Measurements from ENCODE around the gene PRPF19. TPM values are rescaled to one million over a fixed set of nuclear protein-coding genes. Genes with fewer than 3 reads are reported as not detected.

The PRPF19 gene
- total and polyA plus RNA-seq, 2 donors from 2014 or later, result 70.7 to 72.1 TPM

DNA sequence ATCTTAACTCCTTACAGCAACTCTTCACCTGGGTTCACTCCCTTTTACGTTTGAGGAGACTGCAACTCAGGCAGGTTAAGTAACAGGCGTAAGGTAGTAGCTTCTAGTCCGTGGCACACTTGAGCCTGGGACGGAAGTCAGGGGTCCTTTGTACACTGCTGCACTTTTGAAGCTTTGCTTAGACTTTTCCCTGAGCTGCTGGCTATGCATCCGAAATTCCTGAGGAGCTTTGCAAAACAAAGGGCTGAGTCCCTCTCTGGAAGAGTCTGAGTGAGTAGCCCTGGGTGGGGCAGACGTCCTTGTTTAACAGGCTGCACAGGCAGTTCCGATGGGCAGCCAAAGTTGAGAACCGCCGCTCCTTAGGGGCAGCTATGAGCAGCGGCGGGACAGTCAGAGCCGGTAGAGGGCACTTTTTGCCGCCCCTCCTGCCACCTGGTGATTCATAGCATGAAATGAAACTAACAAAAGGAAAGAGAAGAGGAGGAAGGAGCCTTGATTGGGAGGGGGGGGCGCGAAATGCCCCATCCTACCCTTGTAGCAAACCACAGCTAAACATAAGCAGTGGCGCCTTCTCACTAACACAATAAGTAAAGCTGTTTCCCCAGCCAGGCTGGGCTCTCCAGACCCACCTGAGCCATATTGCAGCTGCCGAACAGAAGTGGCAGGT lies 9.0 kb upstream of the PRPF19 start:
- no peaks in the 10 kb centered on the region for H3K9me3 ChIP-seq (ENCODE audit: control insufficient read depth in 2 of 3, insufficient read depth in 1 of 3, low read length in 3 of 3)
- peak overlapping the region; percentile 90 to 95 (median 94) for H3K4me3 ChIP-seq (ENCODE audit: low read length in 3 of 3)
- FAIRE-seq (no peak), DNase-seq (peak; percentile 70 to 90 (median 80))
- peaks cover 0 to 9% (median 9%) of the 10 kb centered on the region in 3 donors for H3K36me3 ChIP-seq (ENCODE audit: control insufficient read depth in 2 of 3, insufficient read depth in 3 of 3, low read length in 3 of 3)
- no peaks in the 10 kb centered on the region for H3K27me3 ChIP-seq (ENCODE audit: control insufficient read depth, insufficient read depth, low read length)
- peak overlapping the region in 1 of 2 donors; percentile 58 for H3K27ac ChIP-seq (ENCODE audit: low read depth in 2 of 2, low read length in 2 of 2)
- intact Hi-C loops (cut with DNase I), result no loop called here
- TF ChIP-seq, protein P1, sequence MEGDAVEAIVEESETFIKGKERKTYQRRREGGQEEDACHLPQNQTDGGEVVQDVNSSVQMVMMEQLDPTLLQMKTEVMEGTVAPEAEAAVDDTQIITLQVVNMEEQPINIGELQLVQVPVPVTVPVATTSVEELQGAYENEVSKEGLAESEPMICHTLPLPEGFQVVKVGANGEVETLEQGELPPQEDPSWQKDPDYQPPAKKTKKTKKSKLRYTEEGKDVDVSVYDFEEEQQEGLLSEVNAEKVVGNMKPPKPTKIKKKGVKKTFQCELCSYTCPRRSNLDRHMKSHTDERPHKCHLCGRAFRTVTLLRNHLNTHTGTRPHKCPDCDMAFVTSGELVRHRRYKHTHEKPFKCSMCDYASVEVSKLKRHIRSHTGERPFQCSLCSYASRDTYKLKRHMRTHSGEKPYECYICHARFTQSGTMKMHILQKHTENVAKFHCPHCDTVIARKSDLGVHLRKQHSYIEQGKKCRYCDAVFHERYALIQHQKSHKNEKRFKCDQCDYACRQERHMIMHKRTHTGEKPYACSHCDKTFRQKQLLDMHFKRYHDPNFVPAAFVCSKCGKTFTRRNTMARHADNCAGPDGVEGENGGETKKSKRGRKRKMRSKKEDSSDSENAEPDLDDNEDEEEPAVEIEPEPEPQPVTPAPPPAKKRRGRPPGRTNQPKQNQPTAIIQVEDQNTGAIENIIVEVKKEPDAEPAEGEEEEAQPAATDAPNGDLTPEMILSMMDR (IDR thresholded peaks at IDR 0.05; ENCODE audit: borderline replicate concordance, extremely low read depth, insufficient read depth), result peak; percentile 38
- H3K9ac ChIP-seq (ENCODE audit: low read length in 3 of 3), result peak overlapping the region; percentile 46 to 92 (median 49)
- H3K4me1 ChIP-seq (ENCODE audit: control insufficient read depth in 2 of 3, insufficient read depth in 2 of 3, low read depth in 1 of 3, low read length in 3 of 3), result peaks cover 3 to 18% (median 6%) of the 10 kb centered on the region in 3 donors

DNA sequence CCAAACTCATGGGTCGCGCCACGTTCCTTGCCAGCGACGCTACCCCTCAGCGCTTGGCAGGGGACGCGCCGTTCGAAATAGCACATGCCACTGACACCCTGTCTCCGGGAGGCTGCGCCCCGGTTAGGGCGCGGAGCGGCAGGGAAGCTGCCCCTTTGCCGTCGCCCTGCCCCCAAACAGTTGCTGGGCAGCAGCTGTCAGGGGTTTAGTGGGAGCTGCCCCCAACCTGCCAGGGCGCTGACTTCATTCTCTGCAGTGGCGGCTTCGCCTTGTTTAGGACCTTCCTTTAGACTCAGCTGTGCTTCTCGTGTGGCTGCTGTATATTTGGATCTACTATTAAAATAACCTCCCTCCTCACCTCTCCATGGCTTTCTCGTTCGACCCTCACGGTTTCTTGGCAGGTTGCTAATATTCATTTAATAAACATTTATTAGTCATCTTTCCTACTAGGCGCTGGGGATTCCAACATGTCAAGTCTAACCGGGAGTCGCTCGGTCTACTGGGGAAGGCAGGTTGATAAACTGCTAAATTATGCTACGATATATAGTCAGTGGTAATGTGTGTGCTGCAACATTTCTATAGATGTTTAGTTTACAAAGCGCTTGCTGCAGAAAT lies 8.4 kb upstream of the PRPF19 start:
- Histone ChIP-seq H3K36me3 (ENCODE audit: control insufficient read depth in 2 of 3, insufficient read depth in 3 of 3, low read length in 3 of 3) (peaks cover 0 to 3% (median 2%) of the 10 kb centered on the region in 3 donors), H3K4me3 (ENCODE audit: low read length in 3 of 3) (peak overlapping the region; percentile 90 to 95 (median 94)), H3K9ac (ENCODE audit: low read length in 3 of 3) (peak overlapping the region; percentile 91 to 92 (median 92)), H3K27me3 (ENCODE audit: control insufficient read depth, insufficient read depth, low read length) (no peaks in the 10 kb centered on the region), H3K27ac (ENCODE audit: low read depth in 2 of 2, low read length in 2 of 2) (peak overlapping the region; percentile 95 to 98), H3K4me1 (ENCODE audit: control insufficient read depth in 2 of 3, insufficient read depth in 2 of 3, low read depth in 1 of 3, low read length in 3 of 3) (peaks cover 3 to 18% (median 6%) of the 10 kb centered on the region in 3 donors), H3K9me3 (ENCODE audit: control insufficient read depth in 2 of 3, insufficient read depth in 1 of 3, low read length in 3 of 3) (no peaks in the 10 kb centered on the region)
- intact Hi-C loops (cut with DNase I), result no loop called here
- FAIRE-seq (no peak), DNase-seq (peak; percentile 26 to 87 (median 55))
- TF ChIP-seq, protein P1 (IDR thresholded peaks at IDR 0.05; ENCODE audit: borderline replicate concordance, extremely low read depth, insufficient read depth), result no peak

DNA sequence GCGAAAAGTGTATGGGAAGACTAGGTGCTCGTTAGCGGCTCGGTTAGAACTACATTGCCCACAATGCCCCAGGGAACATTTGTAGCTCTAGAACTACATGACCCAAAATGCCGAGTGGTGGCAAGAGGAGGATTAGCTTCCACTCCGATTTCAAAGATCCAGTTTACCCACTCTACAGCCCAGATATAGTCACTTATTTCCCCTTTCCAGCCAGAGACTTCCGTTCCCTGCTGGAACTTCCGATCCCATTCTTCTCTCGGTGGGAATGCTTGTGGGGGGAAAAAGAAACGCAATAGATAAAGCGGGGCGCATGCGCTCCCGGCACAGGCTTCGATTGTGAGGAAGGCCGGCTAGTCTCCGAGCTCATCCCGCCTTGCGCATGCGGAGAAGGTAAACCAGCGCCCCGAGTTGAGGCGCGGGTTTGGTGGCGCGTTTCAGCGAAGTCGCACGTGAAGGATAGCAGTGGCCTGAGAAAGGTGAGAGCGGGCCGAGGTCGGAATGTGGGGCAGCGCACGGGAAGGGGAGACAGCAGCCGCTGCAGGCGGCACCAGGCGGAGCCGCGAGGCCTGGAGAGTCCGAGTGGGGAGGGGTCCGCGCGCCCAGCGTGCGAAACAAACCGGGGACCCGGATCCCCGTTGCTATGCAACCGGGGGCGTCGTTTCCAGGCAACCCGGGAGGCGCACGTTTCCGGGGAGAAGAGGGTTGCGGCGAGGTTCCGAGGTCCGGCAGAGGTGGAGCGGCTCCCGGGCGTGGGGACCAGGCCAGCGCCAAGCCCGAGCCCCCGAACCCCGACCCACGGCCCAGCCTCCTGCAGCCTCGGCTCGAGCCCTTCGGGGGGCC lies 7.6 kb upstream of the PRPF19 start, which contains the start of gene TMEM109:
TMEM109 (plus strand) TSS at position 366 of the 840 bp plus-strand sequence. CDS start 5,536 bp downstream, outside the sequence.
- H3K9me3 ChIP-seq (ENCODE audit: control insufficient read depth in 2 of 3, insufficient read depth in 1 of 3, low read length in 3 of 3), result no peaks in the 10 kb centered on the region
- H3K27ac ChIP-seq (ENCODE audit: low read depth in 2 of 2, low read length in 2 of 2), result peak within 1 kb of the TSS; percentile 95 to 98
- H3K4me3 ChIP-seq (ENCODE audit: low read length in 3 of 3), result peak within 1 kb of the TSS; percentile 90 to 95 (median 94)
- H3K4me1 ChIP-seq (ENCODE audit: control insufficient read depth in 2 of 3, insufficient read depth in 2 of 3, low read depth in 1 of 3, low read length in 3 of 3), result peaks cover 3 to 18% (median 6%) of the 10 kb centered on the region in 3 donors
- peak within 1 kb of the TSS; percentile 91 to 92 (median 92) for H3K9ac ChIP-seq (ENCODE audit: low read length in 3 of 3)
- no peaks in the 10 kb centered on the region for H3K27me3 ChIP-seq (ENCODE audit: control insufficient read depth, insufficient read depth, low read length)
- FAIRE-seq (no peak), DNase-seq (peak; percentile 90 to 96 (median 95))
- TF ChIP-seq, protein P1 (IDR thresholded peaks at IDR 0.05; ENCODE audit: borderline replicate concordance, extremely low read depth, insufficient read depth), result no peak
- no peaks in the 10 kb centered on the region for H3K36me3 ChIP-seq (ENCODE audit: control insufficient read depth in 2 of 3, insufficient read depth in 3 of 3, low read length in 3 of 3)
- intact Hi-C loops (cut with DNase I), result no loop called here
